Measurements from ENCODE around the gene CNKSR1. TPM values are rescaled to one million over a fixed set of nuclear protein-coding genes. Genes with fewer than 3 reads are reported as not detected.

Gene CNKSR1
- polyA plus RNA-seq, 3 donors, result 10.7 to 20.0 (median 14.5) TPM

Other genes starting within 250 kb of the CNKSR1 start
- 10 to 100 TPM; 18.5 to 19.8 (median 19.2) TPM for gene PAFAH2, start 179.4 kb upstream of the CNKSR1 start, polyA plus RNA-seq (ENCODE audit: insufficient read length in 3 of 3)
- gene EXTL1, start 155.7 kb upstream of the CNKSR1 start, polyA plus RNA-seq (ENCODE audit: insufficient read length in 3 of 3), result 1 to 10 TPM; 1.5 to 1.7 (median 1.6) TPM
- gene SLC30A2, start 131.4 kb upstream of the CNKSR1 start, polyA plus RNA-seq (ENCODE audit: insufficient read length in 3 of 3), result 1 to 10 TPM; 4.6 to 7.2 (median 5.1) TPM
- gene TRIM63, start 109.9 kb upstream of the CNKSR1 start, polyA plus RNA-seq (ENCODE audit: insufficient read length in 3 of 3), result 1 to 10 TPM in 2 of 3 donors, under 1 TPM in 1; 0.86 to 1.5 (median 1.1) TPM
- gene PDIK1L, start 65.7 kb upstream of the CNKSR1 start, polyA plus RNA-seq (ENCODE audit: insufficient read length in 3 of 3), result 10 to 100 TPM; 16.8 to 21.0 (median 17.5) TPM
- gene FAM110D, start 18.4 kb upstream of the CNKSR1 start, polyA plus RNA-seq (ENCODE audit: insufficient read length in 3 of 3), result 1 to 10 TPM in 2 of 3 donors, under 1 TPM in 1; 0.67 to 1.5 (median 1.1) TPM
- gene C1orf232, start 8.5 kb upstream of the CNKSR1 start, polyA plus RNA-seq (ENCODE audit: insufficient read length in 3 of 3), result under 1 TPM in 1 of 3 donors, not detected in 2; 0.45 TPM
- 10 to 100 TPM; 14.5 to 18.7 (median 18.4) TPM for gene ZNF593, start 7.6 kb upstream of the CNKSR1 start, polyA plus RNA-seq (ENCODE audit: insufficient read length in 3 of 3)
- gene ZNF593OS, start 5.7 kb upstream of the CNKSR1 start, polyA plus RNA-seq (ENCODE audit: insufficient read length in 3 of 3), result 1 to 10 TPM; 1.0 to 1.9 (median 1.0) TPM
- gene CATSPER4, start 13.1 kb downstream of the CNKSR1 start, polyA plus RNA-seq (ENCODE audit: insufficient read length in 3 of 3), result under 1 TPM; 0.06 to 0.21 (median 0.11) TPM
- 10 to 100 TPM; 16.9 to 21.1 (median 17.9) TPM for gene CEP85, start 56.7 kb downstream of the CNKSR1 start, polyA plus RNA-seq (ENCODE audit: insufficient read length in 3 of 3)
- 100 to 1,000 TPM in 1 of 3 donors, 10 to 100 TPM in 2; 84.9 to 107 (median 90.4) TPM for gene SH3BGRL3, start 102.6 kb downstream of the CNKSR1 start, polyA plus RNA-seq (ENCODE audit: insufficient read length in 3 of 3)
- gene UBXN11, start 129.1 kb downstream of the CNKSR1 start, polyA plus RNA-seq (ENCODE audit: insufficient read length in 3 of 3), result 10 to 100 TPM; 34.0 to 55.3 (median 44.5) TPM
- gene CD52, start 140.5 kb downstream of the CNKSR1 start, polyA plus RNA-seq (ENCODE audit: insufficient read length in 3 of 3), result 1 to 10 TPM; 3.7 to 6.7 (median 5.0) TPM
- gene CRYBG2, start 176.6 kb downstream of the CNKSR1 start, polyA plus RNA-seq (ENCODE audit: insufficient read length in 3 of 3), result 1 to 10 TPM in 2 of 3 donors, under 1 TPM in 1; 0.87 to 1.4 (median 1.1) TPM
- not detected for gene ZNF683, start 195.3 kb downstream of the CNKSR1 start, polyA plus RNA-seq (ENCODE audit: insufficient read length in 3 of 3)
- under 1 TPM; 0.03 to 0.18 (median 0.06) TPM for gene LIN28A, start 233.3 kb downstream of the CNKSR1 start, polyA plus RNA-seq (ENCODE audit: insufficient read length in 3 of 3)

All from renal cortex interstitium (tissue), 3 donors.